Panc1 (cell line): Measurements from ENCODE around the gene ADAMTSL2. TPM values are rescaled to one million over a fixed set of nuclear protein-coding genes. Genes with fewer than 3 reads are reported as not detected.

Experiments used
- ATAC-seq: fragments of 200-7000 bp; cut with Tn5 transposase; 2 replicates; pipeline ENCODE4 v1.9.1; 2020; ENCODE audit warnings: mild to moderate bottlenecking, moderate library complexity
- BruUV-seq: library from RNA; stranded (reverse); fragments of 400-500 nt; replicated peaks from 2 replicates; lab custom pipeline; 2021; lab: Mats Ljungman, UMichigan
- CTCF ChIA-PET: fragments of 300-600 bp; sonication (Branson Sonifier 250); formaldehyde crosslinking; loops from one replicate; lab custom pipeline; 2022; ENCODE audit warnings: antibody characterized with exemption; lab: Charles Lee
- POLR2A ChIA-PET: fragments of 300-600 bp; sonication (Branson Sonifier 250); formaldehyde crosslinking; loops from one replicate; lab custom pipeline; 2022; ENCODE audit warnings: antibody characterized with exemption; lab: Charles Lee
- DNase-seq: peaks from one replicate; pipeline ENCODE4 v3.0.0-alpha.2; 2010; ENCODE audit warnings: low read depth, low spot score
- H3K27ac ChIP-seq: 2 replicates; pipeline ENCODE4 v1.5.1; 2011; ENCODE audit warnings: mild to moderate bottlenecking, low read length, inconsistent platforms
- H3K27me3 ChIP-seq: fragments of 200-500 bp; sonication (Bioruptor generic); 2 replicates; pipeline ENCODE4 v1.6.0; 2014; ENCODE audit warnings: low read length, inconsistent platforms; ENCODE audit not compliant: control insufficient read depth, insufficient read depth
- H3K36me3 ChIP-seq: fragments of 200-500 bp; sonication (Bioruptor generic); 2 replicates; pipeline ENCODE4 v1.5.1; 2014; ENCODE audit warnings: inconsistent platforms, mild to moderate bottlenecking, low read length, moderate library complexity; ENCODE audit not compliant: control insufficient read depth, insufficient read depth
- H3K4me1 ChIP-seq: 2 replicates; pipeline ENCODE4 v1.5.1; 2011; ENCODE audit warnings: inconsistent platforms, mild to moderate bottlenecking, low read length, moderate library complexity; ENCODE audit not compliant: control insufficient read depth, insufficient read depth
- H3K4me3 ChIP-seq, 2 experiments: 2 replicates each; pipeline ENCODE4 v1.5.1; 2011 to 2012; ENCODE audit warnings: low read depth in 2 of 2, low read length in 2 of 2, mild to moderate bottlenecking in 2 of 2, inconsistent platforms in 1 of 2, moderate library complexity in 1 of 2
- H3K9me3 ChIP-seq: fragments of 200-500 bp; sonication (Bioruptor generic); 2 replicates; pipeline ENCODE4 v1.5.1; 2014; ENCODE audit warnings: low read depth, mild to moderate bottlenecking, inconsistent platforms, low read length, moderate library complexity; ENCODE audit not compliant: control insufficient read depth, insufficient read depth
- POLR2AphosphoS5 ChIP-seq: IDR thresholded peaks from 2 replicates; pipeline ENCODE4 v1.6.1; 2012; ENCODE audit warnings: mild to moderate bottlenecking, low read depth, low read length, moderate library complexity
- SIN3A ChIP-seq: IDR thresholded peaks from 2 replicates; pipeline ENCODE4 v1.6.1; 2012; ENCODE audit warnings: low read depth, mild to moderate bottlenecking, low read length, moderate library complexity, borderline replicate concordance; ENCODE audit not compliant: insufficient read depth
- TCF7L2 ChIP-seq: IDR thresholded peaks from 2 replicates; pipeline ENCODE4 v1.6.1; 2011; ENCODE audit warnings: mild to moderate bottlenecking, low read depth, low read length, inconsistent platforms
- in situ Hi-C: cut with HindIII; loops from 2 replicates; pipeline ENCODE4 v1.10.0; 2016; ENCODE audit warnings: low sequenced_read_pairs, low pct_unique_long_range_greater_than_20kb
- intact Hi-C: fragments of 100-400 bp; cut with micrococcal nuclease; formaldehyde crosslinking; loops from one replicate; pipeline ENCODE4 v1.10.0; 2022; ENCODE audit not compliant: unreplicated experiment
- total RNA-seq: library from RNA; stranded (reverse); gene quantifications from one replicate; pipeline ENCODE4 v1.2.1, GENCODE V29; 2021; ENCODE audit not compliant: unreplicated experiment
- TF ChIP-seq, protein P1 (sequence below), 2 experiments: IDR thresholded peaks; 2 replicates each; pipeline ENCODE4 v1.6.1; 2011 to 2012; ENCODE audit warnings: low read depth in 2 of 2, control low read depth in 1 of 2, low read length in 1 of 2, mild to moderate bottlenecking in 1 of 2, moderate library complexity in 1 of 2; ENCODE audit not compliant: insufficient read depth in 1 of 2
- TF ChIP-seq, protein P2 (sequence below): fragments of 450-650 bp; IDR thresholded peaks from 2 replicates; pipeline ENCODE4 v1.5.1; 2017; ENCODE audit warnings: mild to moderate bottlenecking

The ADAMTSL2 gene
- total RNA-seq, 1 experiment from 2014 or later: 0.10 TPM

GRCh38 chr9:133492061-133493021, 42.2 kb upstream of the ADAMTSL2 start:
- H3K27me3 ChIP-seq: no peaks in the 10 kb centered on the region
- CTCF ChIA-PET: interaction anchor here (0.6 kb wide), 1 partner anchor 8 kb away, joined by 7 read pairs; no protein-coding TSS in a partner anchor
- POLR2A ChIA-PET: no interaction called here
- no peaks in the 10 kb centered on the region; the same call in 1 of the 2 replicates for H3K4me1 ChIP-seq
- in situ Hi-C loops: no loop called here
- ATAC-seq (peak; percentile 43; the same call in 1 of the 2 replicates), DNase-seq (no peak)
- no peaks in the 10 kb centered on the region for H3K9me3 ChIP-seq
- H3K36me3 ChIP-seq: no peaks in the 10 kb centered on the region
- H3K4me3 ChIP-seq: no peak overlapping the region
- H3K27ac ChIP-seq: no peak overlapping the region
- TF ChIP-seq, protein P1, sequence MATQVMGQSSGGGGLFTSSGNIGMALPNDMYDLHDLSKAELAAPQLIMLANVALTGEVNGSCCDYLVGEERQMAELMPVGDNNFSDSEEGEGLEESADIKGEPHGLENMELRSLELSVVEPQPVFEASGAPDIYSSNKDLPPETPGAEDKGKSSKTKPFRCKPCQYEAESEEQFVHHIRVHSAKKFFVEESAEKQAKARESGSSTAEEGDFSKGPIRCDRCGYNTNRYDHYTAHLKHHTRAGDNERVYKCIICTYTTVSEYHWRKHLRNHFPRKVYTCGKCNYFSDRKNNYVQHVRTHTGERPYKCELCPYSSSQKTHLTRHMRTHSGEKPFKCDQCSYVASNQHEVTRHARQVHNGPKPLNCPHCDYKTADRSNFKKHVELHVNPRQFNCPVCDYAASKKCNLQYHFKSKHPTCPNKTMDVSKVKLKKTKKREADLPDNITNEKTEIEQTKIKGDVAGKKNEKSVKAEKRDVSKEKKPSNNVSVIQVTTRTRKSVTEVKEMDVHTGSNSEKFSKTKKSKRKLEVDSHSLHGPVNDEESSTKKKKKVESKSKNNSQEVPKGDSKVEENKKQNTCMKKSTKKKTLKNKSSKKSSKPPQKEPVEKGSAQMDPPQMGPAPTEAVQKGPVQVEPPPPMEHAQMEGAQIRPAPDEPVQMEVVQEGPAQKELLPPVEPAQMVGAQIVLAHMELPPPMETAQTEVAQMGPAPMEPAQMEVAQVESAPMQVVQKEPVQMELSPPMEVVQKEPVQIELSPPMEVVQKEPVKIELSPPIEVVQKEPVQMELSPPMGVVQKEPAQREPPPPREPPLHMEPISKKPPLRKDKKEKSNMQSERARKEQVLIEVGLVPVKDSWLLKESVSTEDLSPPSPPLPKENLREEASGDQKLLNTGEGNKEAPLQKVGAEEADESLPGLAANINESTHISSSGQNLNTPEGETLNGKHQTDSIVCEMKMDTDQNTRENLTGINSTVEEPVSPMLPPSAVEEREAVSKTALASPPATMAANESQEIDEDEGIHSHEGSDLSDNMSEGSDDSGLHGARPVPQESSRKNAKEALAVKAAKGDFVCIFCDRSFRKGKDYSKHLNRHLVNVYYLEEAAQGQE (IDR thresholded peaks at IDR 0.05; ENCODE audit: insufficient read depth in 1 of 2, low read depth in 2 of 2, low read length in 1 of 2): no peak
- no peak for TF ChIP-seq TCF7L2
- TF ChIP-seq SIN3A: no peak
- TF ChIP-seq, protein P2, sequence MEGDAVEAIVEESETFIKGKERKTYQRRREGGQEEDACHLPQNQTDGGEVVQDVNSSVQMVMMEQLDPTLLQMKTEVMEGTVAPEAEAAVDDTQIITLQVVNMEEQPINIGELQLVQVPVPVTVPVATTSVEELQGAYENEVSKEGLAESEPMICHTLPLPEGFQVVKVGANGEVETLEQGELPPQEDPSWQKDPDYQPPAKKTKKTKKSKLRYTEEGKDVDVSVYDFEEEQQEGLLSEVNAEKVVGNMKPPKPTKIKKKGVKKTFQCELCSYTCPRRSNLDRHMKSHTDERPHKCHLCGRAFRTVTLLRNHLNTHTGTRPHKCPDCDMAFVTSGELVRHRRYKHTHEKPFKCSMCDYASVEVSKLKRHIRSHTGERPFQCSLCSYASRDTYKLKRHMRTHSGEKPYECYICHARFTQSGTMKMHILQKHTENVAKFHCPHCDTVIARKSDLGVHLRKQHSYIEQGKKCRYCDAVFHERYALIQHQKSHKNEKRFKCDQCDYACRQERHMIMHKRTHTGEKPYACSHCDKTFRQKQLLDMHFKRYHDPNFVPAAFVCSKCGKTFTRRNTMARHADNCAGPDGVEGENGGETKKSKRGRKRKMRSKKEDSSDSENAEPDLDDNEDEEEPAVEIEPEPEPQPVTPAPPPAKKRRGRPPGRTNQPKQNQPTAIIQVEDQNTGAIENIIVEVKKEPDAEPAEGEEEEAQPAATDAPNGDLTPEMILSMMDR: no peak
- no peak for TF ChIP-seq POLR2AphosphoS5
- intact Hi-C loops: no loop called here
- no TSS peak for BruUV-seq

GRCh38 chr9:133493428-133493827, 41.1 kb upstream of the ADAMTSL2 start:
- Histone ChIP-seq H3K27me3 (no peaks in the 10 kb centered on the region), H3K36me3 (no peaks in the 10 kb centered on the region), H3K4me1 (no peaks in the 10 kb centered on the region; the same call in 1 of the 2 replicates), H3K9me3 (no peaks in the 10 kb centered on the region), H3K4me3 (no peak overlapping the region), H3K27ac (no peak overlapping the region)
- DNase-seq (no peak), ATAC-seq (no peak)
- intact Hi-C loops: no loop called here
- in situ Hi-C loops: no loop called here
- POLR2A ChIA-PET: no interaction called here
- CTCF ChIA-PET: no interaction called here
- TF ChIP-seq SIN3A (no peak), POLR2AphosphoS5 (no peak), TCF7L2 (no peak)
- TF ChIP-seq, protein P1 (IDR thresholded peaks at IDR 0.05; ENCODE audit: insufficient read depth in 1 of 2, low read depth in 2 of 2, low read length in 1 of 2): no peak
- TF ChIP-seq, protein P2: no peak
- BruUV-seq: no TSS peak
